Right atrium auricular region (tissue), 2 donors: ENCODE results near the gene TREM1. TPM values are rescaled to one million over a fixed set of nuclear protein-coding genes. Genes with fewer than 3 reads are reported as not detected.

Experiments used
- DNase-seq: peaks from one replicate; pipeline ENCODE4 v3.0.0-alpha.2; 2019; ENCODE audit warnings: low spot score
- H3K27ac ChIP-seq, 2 donors: fragments of 200-600 bp; sonication (generic); 1 replicate in 1 of 2; 2 replicates in 1 of 2; pipeline ENCODE4 v1.5.1; 2016 to 2019
- H3K27me3 ChIP-seq, 2 donors: fragments of 200-600 bp; sonication (generic); one replicate each; pipeline versions ENCODE4 v1.5.1 to v1.6.0; 2017 to 2019
- H3K36me3 ChIP-seq: fragments of 200-600 bp; sonication (generic); one replicate; pipeline ENCODE4 v1.5.1; 2016
- H3K4me1 ChIP-seq, 2 donors: fragments of 200-600 bp; sonication (generic); one replicate each; pipeline versions ENCODE4 v1.5.1 to v1.6.0; 2017 to 2019
- H3K4me3 ChIP-seq, 2 donors: fragments of 200-600 bp; sonication (generic); 1 replicate in 1 of 2; 2 replicates in 1 of 2; pipeline ENCODE4 v1.5.1; 2017 to 2019; ENCODE audit warnings: mild to moderate bottlenecking in 1 of 2, moderate library complexity in 1 of 2
- H3K9me3 ChIP-seq, 2 donors: fragments of 200-600 bp; sonication (generic); one replicate each; pipeline ENCODE4 v1.5.1; 2019
- CTCF ChIP-seq, 2 donors: fragments of 200-600 bp; sonication (generic); IDR thresholded peaks; one replicate each; pipeline ENCODE4 v1.5.1; 2019; ENCODE audit warnings: antibody characterized with exemption in 2 of 2
- total RNA-seq, 2 donors: library from RNA; depleted of rRNA; stranded (reverse); fragments of >200 nt; gene quantifications; one replicate each; pipeline ENCODE4 v1.1.0, GENCODE V29; 2016

Gene TREM1
- total RNA-seq, 2 donors from 2014 or later, result 2.9 TPM; not detected in 1

- H3K4me3 ChIP-seq, result no peak overlapping the region
- TF ChIP-seq CTCF (IDR thresholded peaks at IDR 0.05), result no peak
- H3K27me3 ChIP-seq, result no peaks in the 10 kb centered on the region
- no peak for DNase-seq
- H3K4me1 ChIP-seq, result no peaks in the 10 kb centered on the region
- no peaks in the 10 kb centered on the region for H3K36me3 ChIP-seq
- H3K9me3 ChIP-seq, result no peaks in the 10 kb centered on the region
- H3K27ac ChIP-seq, result no peak overlapping the region
Measured at GRCh38 chr6:41239467-41240159, 46.9 kb downstream of the TREM1 start.

GRCh38 chr6:41237128-41237527 lies 49.4 kb downstream of the TREM1 start:
- no peak for DNase-seq
- no peak for TF ChIP-seq CTCF (IDR thresholded peaks at IDR 0.05)
- no peaks in the 10 kb centered on the region for H3K27me3 ChIP-seq
- no peak overlapping the region for H3K27ac ChIP-seq
- no peaks in the 10 kb centered on the region for H3K9me3 ChIP-seq
- H3K36me3 ChIP-seq, result no peaks in the 10 kb centered on the region
- H3K4me3 ChIP-seq, result no peak overlapping the region
- H3K4me1 ChIP-seq, result no peaks in the 10 kb centered on the region

- no peaks in the 10 kb centered on the region for H3K9me3 ChIP-seq
- no peak for DNase-seq
- H3K4me3 ChIP-seq, result no peak overlapping the region
- no peaks in the 10 kb centered on the region for H3K4me1 ChIP-seq
- H3K27me3 ChIP-seq, result no peaks in the 10 kb centered on the region
- H3K36me3 ChIP-seq, result no peaks in the 10 kb centered on the region
- H3K27ac ChIP-seq, result no peak overlapping the region
- no peak for TF ChIP-seq CTCF (IDR thresholded peaks at IDR 0.05)
Measured at GRCh38 chr6:41236276-41236675, 50.2 kb downstream of the TREM1 start.

- no peaks in the 10 kb centered on the region for H3K27me3 ChIP-seq
- no peaks in the 10 kb centered on the region for H3K36me3 ChIP-seq
- no peak overlapping the region for H3K4me3 ChIP-seq
- no peaks in the 10 kb centered on the region for H3K9me3 ChIP-seq
- no peaks in the 10 kb centered on the region for H3K4me1 ChIP-seq
- no peak for DNase-seq
- no peak overlapping the region for H3K27ac ChIP-seq
- TF ChIP-seq CTCF (IDR thresholded peaks at IDR 0.05), result no peak
Measured at GRCh38 chr6:41232667-41233066, 53.8 kb downstream of the TREM1 start.

- DNase-seq, result no peak
- no peak for TF ChIP-seq CTCF (IDR thresholded peaks at IDR 0.05)
Measured at GRCh38 chr6:41231246-41231645, 55.2 kb downstream of the TREM1 start.

GRCh38 chr6:41229721-41230120 lies 56.8 kb downstream of the TREM1 start:
- H3K27ac ChIP-seq, result no peak overlapping the region
- H3K4me3 ChIP-seq, result no peak overlapping the region
- H3K9me3 ChIP-seq, result no peaks in the 10 kb centered on the region
- no peak for TF ChIP-seq CTCF (IDR thresholded peaks at IDR 0.05)
- no peaks in the 10 kb centered on the region for H3K27me3 ChIP-seq
- no peaks in the 10 kb centered on the region for H3K36me3 ChIP-seq
- no peak for DNase-seq
- no peaks in the 10 kb centered on the region for H3K4me1 ChIP-seq

More at GRCh38 chr6:41231246-41231645, 55.2 kb downstream of the TREM1 start:
- Histone ChIP-seq H3K27ac (no peak overlapping the region), H3K4me1 (no peaks in the 10 kb centered on the region), H3K4me3 (no peak overlapping the region), H3K36me3 (no peaks in the 10 kb centered on the region), H3K9me3 (no peaks in the 10 kb centered on the region), H3K27me3 (no peaks in the 10 kb centered on the region)
